Measurements from ENCODE around the gene OVCA2.

DNA sequence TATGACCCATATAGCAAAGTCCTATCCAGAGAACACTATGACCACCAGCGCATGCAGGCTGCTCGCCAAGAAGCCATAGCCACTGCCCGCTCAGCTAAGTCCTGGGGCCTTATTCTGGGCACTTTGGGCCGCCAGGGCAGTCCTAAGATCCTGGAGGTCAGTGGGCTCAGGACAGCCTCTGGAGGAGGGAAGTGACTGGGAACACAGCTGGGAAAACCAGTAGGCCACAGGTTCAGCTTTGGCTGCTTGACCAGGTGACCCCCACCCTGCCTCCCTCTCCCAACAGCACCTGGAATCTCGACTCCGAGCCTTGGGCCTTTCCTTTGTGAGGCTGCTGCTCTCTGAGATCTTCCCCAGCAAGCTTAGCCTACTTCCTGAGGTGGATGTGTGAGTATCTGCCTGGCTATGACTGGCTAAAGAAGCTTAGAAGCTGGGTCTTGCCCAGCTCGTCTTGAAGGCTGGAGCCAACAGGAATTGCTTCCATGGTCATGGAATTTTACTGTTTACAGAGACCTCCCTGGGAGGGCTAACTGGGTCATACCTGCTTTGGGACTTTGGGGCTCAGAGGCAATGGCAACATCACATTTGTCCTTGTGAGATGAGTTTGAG lies 1.5 kb upstream of the OVCA2 start:
- TF ChIP-seq, protein P1, sequence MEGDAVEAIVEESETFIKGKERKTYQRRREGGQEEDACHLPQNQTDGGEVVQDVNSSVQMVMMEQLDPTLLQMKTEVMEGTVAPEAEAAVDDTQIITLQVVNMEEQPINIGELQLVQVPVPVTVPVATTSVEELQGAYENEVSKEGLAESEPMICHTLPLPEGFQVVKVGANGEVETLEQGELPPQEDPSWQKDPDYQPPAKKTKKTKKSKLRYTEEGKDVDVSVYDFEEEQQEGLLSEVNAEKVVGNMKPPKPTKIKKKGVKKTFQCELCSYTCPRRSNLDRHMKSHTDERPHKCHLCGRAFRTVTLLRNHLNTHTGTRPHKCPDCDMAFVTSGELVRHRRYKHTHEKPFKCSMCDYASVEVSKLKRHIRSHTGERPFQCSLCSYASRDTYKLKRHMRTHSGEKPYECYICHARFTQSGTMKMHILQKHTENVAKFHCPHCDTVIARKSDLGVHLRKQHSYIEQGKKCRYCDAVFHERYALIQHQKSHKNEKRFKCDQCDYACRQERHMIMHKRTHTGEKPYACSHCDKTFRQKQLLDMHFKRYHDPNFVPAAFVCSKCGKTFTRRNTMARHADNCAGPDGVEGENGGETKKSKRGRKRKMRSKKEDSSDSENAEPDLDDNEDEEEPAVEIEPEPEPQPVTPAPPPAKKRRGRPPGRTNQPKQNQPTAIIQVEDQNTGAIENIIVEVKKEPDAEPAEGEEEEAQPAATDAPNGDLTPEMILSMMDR (IDR thresholded peaks at IDR 0.05 in 4 of 5, conservative IDR thresholded peaks at IDR 0.05 in 1 of 5) = no peak
- TF ChIP-seq POLR2A (IDR thresholded peaks at IDR 0.05) = no peak
